Measurements from ENCODE around the gene PRKCE.

DNA sequence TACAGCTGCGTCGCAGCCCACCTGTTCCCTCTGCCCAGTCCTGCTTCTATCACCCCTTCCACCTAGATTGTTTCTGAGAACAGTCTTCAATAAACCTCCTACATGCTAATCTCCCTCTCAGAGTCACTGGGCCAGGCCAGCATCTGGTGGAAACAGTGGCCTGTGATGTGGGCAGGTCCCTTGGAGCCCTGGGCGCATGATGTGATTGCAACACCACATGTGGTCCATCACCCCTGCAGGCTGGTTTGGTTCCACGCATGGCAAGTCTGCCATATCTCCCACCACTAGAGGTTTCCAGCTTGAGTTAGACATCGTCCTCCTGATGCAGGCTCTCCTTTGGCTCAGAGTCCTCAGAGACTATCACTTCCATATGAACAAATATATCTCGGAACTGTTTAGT lies 83.5 kb downstream of the PRKCE start:
- no peak for TF ChIP-seq CTCF (IDR thresholded peaks at IDR 0.05; ENCODE audit: poor library complexity)
- TF ChIP-seq EZH2 (IDR thresholded peaks at IDR 0.05; ENCODE audit: borderline replicate concordance), result no peak
- TF ChIP-seq EZH2phosphoT487 (IDR thresholded peaks at IDR 0.05; ENCODE audit: low read depth, severe bottlenecking, unreplicated experiment), result no peak
